ENCODE data around the gene SCARB1.

The SCARB1 gene

GRCh38 chr12:124760560-124760959, 103.1 kb downstream of the SCARB1 start:
- H3K4me1 ChIP-seq (ENCODE audit: control insufficient read depth in 1 of 2, insufficient read depth in 1 of 2, low read depth in 1 of 2, low read length in 1 of 2): peaks cover 9 to 21% of the 10 kb centered on the region in 2 experiments
- H3K27ac ChIP-seq: no peak overlapping the region
- no peak for TF ChIP-seq CTCF (IDR thresholded peaks at IDR 0.05)

GRCh38 chr12:124759841-124760503, 103.7 kb downstream of the SCARB1 start:
- H3K27me3 ChIP-seq: peaks cover 44% of the 10 kb centered on the region
- H3K4me1 ChIP-seq (ENCODE audit: control insufficient read depth in 1 of 2, insufficient read depth in 1 of 2, low read depth in 1 of 2, low read length in 1 of 2): peaks cover 15 to 27% of the 10 kb centered on the region in 2 experiments
- no peak for TF ChIP-seq CTCF (IDR thresholded peaks at IDR 0.05)
- peaks cover 5% of the 10 kb centered on the region for H3K9me3 ChIP-seq
- no peak overlapping the region for H3K4me3 ChIP-seq (ENCODE audit: low read depth in 1 of 2, low read length in 1 of 2)
- H3K27ac ChIP-seq: no peak overlapping the region
- no peaks in the 10 kb centered on the region for H3K36me3 ChIP-seq

More at GRCh38 chr12:124760560-124760959, 103.1 kb downstream of the SCARB1 start:
- Histone ChIP-seq H3K4me3 (ENCODE audit: low read depth in 1 of 2, low read length in 1 of 2) (no peak overlapping the region), H3K9me3 (peaks cover 7% of the 10 kb centered on the region), H3K36me3 (no peaks in the 10 kb centered on the region), H3K27me3 (peaks cover 39% of the 10 kb centered on the region)

GRCh38 chr12:124758266-124759220, 105.1 kb downstream of the SCARB1 start:
- Histone ChIP-seq H3K4me1 (ENCODE audit: control insufficient read depth in 1 of 2, insufficient read depth in 1 of 2, low read depth in 1 of 2, low read length in 1 of 2) (peaks cover 24 to 37% of the 10 kb centered on the region in 2 experiments), H3K4me3 (ENCODE audit: low read depth in 1 of 2, low read length in 1 of 2) (no peak overlapping the region), H3K9me3 (no peaks in the 10 kb centered on the region), H3K27me3 (peaks cover 44% of the 10 kb centered on the region), H3K27ac (no peak overlapping the region), H3K36me3 (no peaks in the 10 kb centered on the region)
- TF ChIP-seq CTCF (IDR thresholded peaks at IDR 0.05): no peak

- no peak for TF ChIP-seq CTCF (IDR thresholded peaks at IDR 0.05)
- Histone ChIP-seq H3K9me3 (no peaks in the 10 kb centered on the region), H3K27ac (no peak overlapping the region), H3K4me3 (ENCODE audit: low read depth in 1 of 2, low read length in 1 of 2) (no peak overlapping the region), H3K36me3 (no peaks in the 10 kb centered on the region), H3K4me1 (ENCODE audit: control insufficient read depth in 1 of 2, insufficient read depth in 1 of 2, low read depth in 1 of 2, low read length in 1 of 2) (peaks cover 24 to 37% of the 10 kb centered on the region in 2 experiments), H3K27me3 (peaks cover 44% of the 10 kb centered on the region)
Observed at GRCh38 chr12:124757329-124757728, 106.3 kb downstream of the SCARB1 start.

GRCh38 chr12:124756760-124757159, 106.9 kb downstream of the SCARB1 start:
- peaks cover 38% of the 10 kb centered on the region for H3K27me3 ChIP-seq
- no peak overlapping the region for H3K4me3 ChIP-seq (ENCODE audit: low read depth in 1 of 2, low read length in 1 of 2)
- no peak overlapping the region for H3K27ac ChIP-seq
- peaks cover 24 to 37% of the 10 kb centered on the region in 2 experiments for H3K4me1 ChIP-seq (ENCODE audit: control insufficient read depth in 1 of 2, insufficient read depth in 1 of 2, low read depth in 1 of 2, low read length in 1 of 2)
- no peak for TF ChIP-seq CTCF (IDR thresholded peaks at IDR 0.05)
- H3K9me3 ChIP-seq: no peaks in the 10 kb centered on the region
- no peaks in the 10 kb centered on the region for H3K36me3 ChIP-seq
